HG03025 (cell line): ENCODE results near the gene CCDC74B.
"Not testable (repeated sequence)": the region's sequence is repeated elsewhere in the genome, so short reads cannot be mapped to it uniquely, and the experiment has no call there.

Experiments
- ATAC-seq: cut with Tn5 transposase; IDR thresholded peaks from one replicate; pipeline ENCODE4 v1.9.1; 2021; ENCODE audit warnings: mild to moderate bottlenecking, moderate library complexity; ENCODE audit not compliant: unreplicated experiment, low FRiP score

The CCDC74B gene

GRCh38 chr2:130169163-130169562 lies 24.3 kb upstream of the CCDC74B start:
- ATAC-seq, result not testable (repeated sequence)

- not testable (repeated sequence) for ATAC-seq
Observed at GRCh38 chr2:130166611-130167010, 21.7 kb upstream of the CCDC74B start.

- ATAC-seq, result no peak
Observed at GRCh38 chr2:130165293-130166016, 20.5 kb upstream of the CCDC74B start.

DNA sequence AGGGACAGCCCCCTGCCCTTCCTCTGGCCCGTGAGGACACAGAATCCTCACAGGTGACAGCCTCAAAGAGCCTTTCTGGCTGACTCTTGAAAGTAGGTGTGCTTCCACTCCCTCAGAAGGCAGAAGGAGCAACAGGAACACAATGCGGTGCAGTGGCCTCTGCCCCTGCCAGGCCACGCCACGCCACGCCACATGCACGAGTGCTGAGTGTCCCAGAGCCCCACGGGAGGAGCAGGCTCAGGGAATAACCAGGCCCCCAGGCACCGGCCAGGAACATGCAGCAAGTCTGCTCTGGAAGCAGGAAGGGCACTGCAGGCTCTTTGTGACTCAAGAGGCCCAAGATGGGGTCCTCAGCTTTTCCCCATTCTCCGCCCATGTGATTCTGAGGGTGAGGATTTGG lies 18.1 kb upstream of the CCDC74B start:
- no peak for ATAC-seq

DNA sequence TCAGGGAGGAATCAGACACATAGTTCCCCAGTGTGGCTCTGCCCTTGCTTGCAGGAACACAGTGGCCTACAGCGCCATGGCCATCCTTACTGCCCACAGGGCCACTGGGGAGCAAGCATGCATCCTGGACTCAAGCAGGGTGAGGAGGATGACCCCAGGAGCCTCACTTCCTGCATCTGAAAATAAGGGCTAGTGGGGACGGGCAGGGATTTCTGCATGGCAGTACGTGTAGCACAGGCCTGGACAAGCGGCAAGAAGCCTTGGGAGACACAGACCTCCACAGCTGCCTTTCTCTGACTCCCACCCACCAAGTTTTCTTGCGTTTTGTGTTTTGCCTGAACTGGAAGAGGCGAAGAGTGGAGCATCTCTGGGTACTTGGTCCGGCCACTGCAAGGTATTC lies 17.6 kb upstream of the CCDC74B start:
- ATAC-seq, result not testable (repeated sequence)

DNA sequence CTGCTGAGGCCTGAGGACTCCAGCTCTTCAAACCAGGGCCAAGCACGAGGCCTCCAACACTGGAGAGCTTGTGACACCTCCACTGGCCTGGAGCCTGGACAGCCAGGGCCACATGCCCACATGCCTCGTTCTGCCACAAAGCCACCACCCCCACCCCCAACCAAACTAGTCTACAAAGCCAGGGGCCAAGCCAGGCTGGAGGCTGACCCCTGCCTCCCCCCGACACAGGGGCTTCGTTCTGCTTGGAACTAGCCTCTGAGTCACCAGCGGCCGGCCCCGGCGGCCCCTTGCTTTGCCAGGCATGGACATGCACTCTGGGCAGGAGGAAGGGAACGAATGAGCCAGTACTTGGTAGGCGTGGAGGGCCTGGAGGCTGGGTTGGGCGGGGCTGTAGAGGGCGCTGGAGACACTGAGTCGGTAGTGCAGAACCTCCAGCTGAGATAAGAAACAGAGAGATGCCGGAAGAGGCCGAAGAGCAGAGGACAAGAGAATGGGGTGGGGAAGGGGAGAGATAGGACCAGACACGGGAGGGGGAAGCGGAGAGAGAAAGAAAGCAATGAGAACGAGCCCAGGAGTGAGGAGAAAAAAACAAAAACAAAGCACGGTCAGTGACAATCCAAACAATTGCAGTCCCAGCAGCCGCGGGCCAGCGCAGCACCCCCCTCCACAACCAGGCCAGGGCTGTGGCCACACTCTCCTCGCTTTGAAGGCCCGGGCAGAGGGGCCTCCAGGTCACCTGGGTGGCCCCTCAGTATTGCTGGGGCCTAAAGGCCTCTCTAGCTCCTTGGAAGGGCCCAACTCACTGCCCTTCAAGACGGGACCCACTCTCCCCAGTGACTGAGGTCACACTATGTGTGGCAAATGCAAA lies 16.2 kb upstream of the CCDC74B start:
- not testable (repeated sequence) for ATAC-seq

- ATAC-seq, result no peak
Observed at GRCh38 chr2:130160131-130160530, 15.2 kb upstream of the CCDC74B start.

DNA sequence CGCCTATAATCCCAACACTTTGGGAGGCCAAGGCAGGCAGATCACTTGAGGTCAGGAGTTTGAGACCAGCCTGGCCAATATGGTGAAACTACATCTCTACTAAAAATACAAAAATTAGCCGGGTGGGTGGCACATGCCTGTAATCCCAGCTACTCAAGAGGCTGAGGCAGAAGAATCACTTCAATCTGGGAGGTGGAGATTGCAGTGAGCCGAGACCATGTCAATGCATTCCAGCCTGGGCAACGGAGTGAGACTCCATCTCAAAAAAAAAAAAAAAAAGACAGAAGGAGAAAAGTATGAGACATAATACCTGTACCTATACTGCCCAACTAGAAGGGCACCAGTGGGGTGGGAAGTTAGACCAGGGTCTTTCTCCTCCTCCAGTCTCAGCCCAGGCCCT lies 14.5 kb upstream of the CCDC74B start:
- ATAC-seq, result not testable (repeated sequence)

- no peak for ATAC-seq
Observed at GRCh38 chr2:130158631-130159030, 13.7 kb upstream of the CCDC74B start.

DNA sequence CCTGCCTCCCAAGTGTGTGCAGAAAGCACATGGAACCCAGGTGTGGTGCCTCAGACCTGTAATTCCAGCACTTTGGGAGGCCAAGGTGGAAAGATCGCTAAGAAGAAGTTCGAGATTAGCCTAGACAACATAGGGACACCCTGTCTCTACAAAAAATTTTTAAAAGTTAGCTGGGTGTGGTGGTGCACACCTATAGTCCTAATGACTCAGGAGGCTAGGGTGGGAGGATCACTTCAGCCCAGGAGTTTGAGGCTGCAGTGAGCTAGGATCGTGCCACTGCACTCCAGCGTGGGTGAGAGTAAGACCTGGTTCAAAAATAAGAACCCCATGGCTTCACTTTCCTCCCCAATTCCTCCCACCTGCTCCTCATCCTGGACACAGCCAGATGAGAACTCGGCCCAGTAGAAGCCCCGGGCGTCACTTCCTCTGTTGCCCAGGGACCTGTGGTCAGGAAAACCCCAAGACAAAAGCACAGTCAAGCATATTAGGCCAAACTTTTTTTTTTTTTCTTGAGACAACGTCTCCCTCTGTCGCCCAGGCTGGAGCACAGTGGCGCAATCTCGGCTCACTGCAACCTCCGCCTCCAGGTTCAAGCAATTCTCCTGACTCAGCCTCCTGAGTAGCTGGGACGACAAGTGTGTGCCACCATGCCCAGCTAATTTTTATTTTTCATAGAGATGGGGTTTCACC lies 13.1 kb upstream of the CCDC74B start:
- ATAC-seq, result peak; percentile 55

DNA sequence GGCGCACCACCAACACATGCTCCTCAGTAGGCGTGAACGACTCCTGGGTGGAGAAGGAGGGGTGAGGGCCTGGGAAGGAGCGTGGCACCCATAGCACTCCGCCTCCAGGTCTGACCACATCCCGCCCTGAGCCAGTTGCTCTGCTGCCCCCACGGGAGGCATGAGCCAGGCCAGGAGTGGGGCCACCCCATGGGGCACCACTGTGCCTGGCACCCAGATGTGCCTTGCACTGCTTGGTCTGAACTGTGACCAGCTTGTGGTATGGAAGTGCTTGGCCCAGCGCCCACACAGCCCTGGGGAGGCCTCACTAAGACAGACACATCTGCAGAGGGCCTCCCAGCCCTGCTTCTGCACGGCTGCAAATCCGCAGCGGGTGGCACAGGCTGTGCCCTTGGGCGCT lies 12.4 kb upstream of the CCDC74B start:
- peak; percentile 41 for ATAC-seq

DNA sequence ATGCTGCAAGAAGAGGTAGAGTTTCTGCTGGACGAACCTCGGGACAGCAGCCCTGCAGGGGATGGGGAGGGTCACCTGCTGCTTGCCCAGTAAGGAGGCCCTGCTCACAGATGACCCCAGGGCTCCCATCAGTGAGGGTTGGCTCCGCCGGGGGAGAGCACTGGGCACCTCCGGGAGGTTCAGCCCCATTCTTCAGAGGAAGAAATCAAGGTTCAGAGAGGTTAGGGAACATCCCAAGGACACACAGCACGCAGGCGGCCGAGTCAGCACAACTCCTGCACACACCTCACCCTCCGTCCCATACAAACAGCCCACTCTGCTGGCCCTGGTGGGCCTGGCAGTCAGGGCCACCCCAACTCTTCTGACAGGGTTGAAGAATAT lies 11.7 kb upstream of the CCDC74B start:
- no peak for ATAC-seq

GRCh38 chr2:130155956-130156623 lies 11.2 kb upstream of the CCDC74B start:
- ATAC-seq, result not testable (repeated sequence)

- ATAC-seq, result no peak
Observed at GRCh38 chr2:130154773-130155765, 10.2 kb upstream of the CCDC74B start.

DNA sequence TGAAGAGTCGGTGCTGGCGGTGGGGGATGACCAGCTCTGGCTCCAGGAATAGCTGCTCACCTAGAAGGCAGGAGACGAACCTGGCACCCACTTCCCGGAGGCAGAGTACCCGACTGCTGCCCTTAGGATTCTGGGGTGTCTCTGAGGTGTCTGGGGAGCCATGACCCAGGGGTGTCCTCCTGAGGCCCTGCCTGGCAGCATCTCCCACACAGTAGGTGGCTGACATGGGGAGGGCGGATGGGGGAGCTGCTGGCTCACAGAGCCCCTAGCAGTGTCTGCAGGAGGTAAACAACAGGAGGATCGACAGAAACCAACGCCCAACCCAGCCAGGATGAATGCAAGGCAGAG lies 9.5 kb upstream of the CCDC74B start:
- ATAC-seq, result not testable (repeated sequence)

- ATAC-seq, result not testable (repeated sequence)
Observed at GRCh38 chr2:130153721-130154422, 9.0 kb upstream of the CCDC74B start.

DNA sequence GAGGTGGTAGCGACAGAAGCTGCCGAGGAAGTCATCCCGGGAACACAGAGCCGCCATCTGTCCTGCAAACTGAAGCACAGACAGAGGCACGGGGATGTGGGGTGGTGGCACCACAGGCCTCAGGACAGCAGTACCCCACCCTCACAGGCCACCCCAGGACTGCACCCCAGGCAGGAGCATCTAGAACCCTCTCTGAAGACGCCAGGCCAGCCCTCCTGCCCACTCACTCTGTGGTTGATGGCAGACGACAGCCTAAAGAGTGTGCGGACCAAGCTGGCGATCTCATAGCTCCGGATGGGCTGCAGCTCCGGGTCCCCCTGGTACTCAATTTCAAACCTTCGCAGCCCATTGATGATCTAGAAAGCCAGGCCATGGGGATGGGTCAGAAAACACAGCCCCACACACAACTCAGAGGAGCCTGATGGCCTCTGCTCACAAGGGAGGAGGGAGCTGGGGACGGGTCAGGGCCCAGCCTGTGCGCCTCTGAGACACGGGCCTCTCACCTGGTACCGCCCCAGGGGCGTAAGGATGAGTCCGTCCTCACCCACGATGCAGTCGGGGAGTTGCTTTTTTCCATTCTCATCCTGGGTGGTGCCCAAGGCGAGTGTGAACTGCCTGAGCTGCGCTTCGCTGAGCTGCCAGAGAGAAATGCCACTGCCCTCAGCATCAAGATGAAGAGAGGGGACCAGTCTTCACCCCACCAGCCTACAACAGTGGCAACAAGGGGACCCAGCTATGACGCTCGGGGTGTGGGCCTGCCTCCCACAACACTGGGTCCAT lies 8.1 kb upstream of the CCDC74B start:
- ATAC-seq, result no peak

GRCh38 chr2:130152136-130152815 lies 7.4 kb upstream of the CCDC74B start:
- ATAC-seq, result not testable (repeated sequence)
